GM23338 (cell line): ENCODE data around the gene ST14. TPM values are rescaled to one million over a fixed set of nuclear protein-coding genes. Genes with fewer than 3 reads are reported as not detected.
A peak's percentile ranks its signal among the peaks of the same experiment; 100 is the strongest.
"Not testable (repeated sequence)": the region's sequence is repeated elsewhere in the genome, so short reads cannot be mapped to it uniquely, and the experiment has no call there.

ENCODE experiments used
- ATAC-seq: fragments of 200-7000 bp; cut with Tn5 transposase; 3 replicates; pipeline ENCODE4 v1.9.1; 2020
- DNase-seq: peaks from one replicate; pipeline ENCODE4 v3.0.0-alpha.2; 2015; ENCODE audit warnings: low spot score
- H2AFZ ChIP-seq: fragments of 200-600 bp; sonication (generic); 2 replicates; pipeline ENCODE4 v1.8.0; 2016; ENCODE audit warnings: antibody characterized with exemption, mild to moderate bottlenecking, moderate library complexity
- H3F3A ChIP-seq: fragments of 200-600 bp; sonication (generic); replicated peaks from 2 replicates; pipeline ENCODE4 v1.8.0; 2017; ENCODE audit warnings: antibody characterized with exemption, mixed run types, low read depth
- H3K27ac ChIP-seq: fragments of 200-600 bp; sonication (generic); 2 replicates; pipeline ENCODE4 v1.6.1; 2016; ENCODE audit warnings: low read depth
- H3K27me3 ChIP-seq: fragments of 200-600 bp; sonication (generic); 2 replicates; pipeline ENCODE4 v1.8.0; 2016; ENCODE audit warnings: mild to moderate bottlenecking, mixed run types, moderate library complexity; ENCODE audit not compliant: insufficient read depth
- H3K36me3 ChIP-seq: fragments of 200-600 bp; sonication (generic); 2 replicates; pipeline ENCODE4 v1.8.0; 2016; ENCODE audit warnings: mild to moderate bottlenecking; ENCODE audit not compliant: insufficient read depth
- H3K4me1 ChIP-seq: fragments of 200-600 bp; sonication (generic); 2 replicates; pipeline ENCODE4 v1.8.0; 2016; ENCODE audit warnings: mild to moderate bottlenecking, moderate library complexity; ENCODE audit not compliant: insufficient read depth
- H3K4me2 ChIP-seq: fragments of 200-600 bp; sonication (generic); 2 replicates; pipeline ENCODE4 v1.7.1; 2017; ENCODE audit warnings: mixed run types
- H3K4me3 ChIP-seq: fragments of 200-600 bp; sonication (generic); 2 replicates; pipeline ENCODE4 v1.6.1; 2016; ENCODE audit warnings: mixed run types
- H3K79me2 ChIP-seq: fragments of 200-600 bp; sonication (generic); replicated peaks from 2 replicates; pipeline ENCODE4 v1.8.0; 2017; ENCODE audit warnings: mild to moderate bottlenecking; ENCODE audit not compliant: insufficient read depth
- H3K9me2 ChIP-seq: fragments of 200-600 bp; sonication (generic); 2 replicates; pipeline ENCODE4 v1.8.0; 2017; ENCODE audit not compliant: insufficient read depth
- H4K20me1 ChIP-seq: fragments of 200-600 bp; sonication (generic); replicated peaks from 2 replicates; pipeline ENCODE4 v1.8.0; 2017; ENCODE audit warnings: mild to moderate bottlenecking; ENCODE audit not compliant: insufficient read depth
- H3K27ac Mint-ChIP-seq: 2 replicates; pipeline ENCODE4 v1.8.0; 2020; ENCODE audit warnings: inconsistent platforms, mild to moderate bottlenecking, moderate library complexity, mixed read lengths
- H3K27me3 Mint-ChIP-seq: 3 replicates; pipeline ENCODE4 v1.8.0; 2022; ENCODE audit warnings: low read depth, mild to moderate bottlenecking, moderate library complexity, mixed read lengths, inconsistent platforms; ENCODE audit not compliant: insufficient read depth, poor library complexity
- H3K36me3 Mint-ChIP-seq: 3 replicates; pipeline ENCODE4 v1.8.0; 2021; ENCODE audit warnings: low read depth, mild to moderate bottlenecking, inconsistent platforms, moderate library complexity, mixed read lengths
- H3K4me1 Mint-ChIP-seq: 3 replicates; pipeline ENCODE4 v1.8.0; 2020; ENCODE audit warnings: mild to moderate bottlenecking, inconsistent platforms, mixed read lengths
- H3K4me3 Mint-ChIP-seq: 3 replicates; pipeline ENCODE4 v1.8.0; 2021; ENCODE audit warnings: moderate library complexity, mild to moderate bottlenecking, inconsistent platforms, mixed read lengths
- H3K9me3 Mint-ChIP-seq: 3 replicates; pipeline ENCODE4 v1.8.0; 2020; ENCODE audit warnings: moderate library complexity, mild to moderate bottlenecking, inconsistent platforms, mixed read lengths
- CREB1 ChIP-seq: fragments of 250-450 bp; sonication (Bioruptor Pico); IDR thresholded peaks from 2 replicates; pipeline ENCODE4 v1.5.0; 2020; ENCODE audit warnings: low read depth, mild to moderate bottlenecking, moderate library complexity
- EZH2 ChIP-seq: fragments of 200-600 bp; sonication (generic); IDR thresholded peaks from one replicate; pipeline ENCODE4 v1.8.0; 2017; ENCODE audit warnings: antibody characterized with exemption, mild to moderate bottlenecking, low read depth; ENCODE audit not compliant: unreplicated experiment
- EZH2phosphoT487 ChIP-seq: fragments of 200-600 bp; sonication (generic); IDR thresholded peaks from one replicate; pipeline ENCODE4 v1.8.1; 2018; ENCODE audit warnings: antibody characterized with exemption; ENCODE audit not compliant: unreplicated experiment
- JUNB ChIP-seq: IDR thresholded peaks from one replicate; pipeline ENCODE4 v1.6.1; 2016; ENCODE audit warnings: antibody characterized with exemption; ENCODE audit not compliant: unreplicated experiment
- NANOG ChIP-seq: IDR thresholded peaks from 2 replicates; pipeline ENCODE4 v1.6.1; 2016; ENCODE audit warnings: antibody characterized with exemption, borderline replicate concordance
- POLR2AphosphoS5 ChIP-seq: IDR thresholded peaks from 2 replicates; pipeline ENCODE4 v1.6.1; 2016; ENCODE audit warnings: antibody characterized with exemption, low read depth
- REST ChIP-seq: IDR thresholded peaks from one replicate; pipeline ENCODE4 v1.6.1; 2018; ENCODE audit warnings: antibody characterized with exemption; ENCODE audit not compliant: unreplicated experiment
- STAT1 ChIP-seq: IDR thresholded peaks from one replicate; pipeline ENCODE4 v1.6.1; 2016; ENCODE audit warnings: antibody characterized with exemption; ENCODE audit not compliant: unreplicated experiment
- ZNF114 ChIP-seq: fragments of 250-450 bp; sonication (Bioruptor Pico); IDR thresholded peaks from 2 replicates; pipeline ENCODE4 v1.5.0; 2020; ENCODE audit warnings: mild to moderate bottlenecking, moderate library complexity
- ZNF331 ChIP-seq: fragments of 250-450 bp; sonication (Bioruptor Pico); IDR thresholded peaks from 2 replicates; pipeline ENCODE4 v1.5.0; 2020; ENCODE audit warnings: low read depth, mild to moderate bottlenecking, moderate library complexity
- polyA plus RNA-seq: library from polyadenylated mRNA; unstranded; fragments of >200 nt; fragmentation: Nextera tagmentation; extraction: Ambion mirVana; gene quantifications from 2 replicates; pipeline ENCODE4 v1.2.1, GENCODE V29; 2016
- total RNA-seq: library from RNA; depleted of rRNA; stranded (reverse); fragments of >200 nt; shearing (Covaris generic); gene quantifications from 2 replicates; pipeline ENCODE4 v1.2.3, GENCODE V29; 2014
- TF ChIP-seq, protein P1 (sequence below): IDR thresholded peaks from 2 replicates; pipeline ENCODE4 v1.6.1; 2016; ENCODE audit warnings: antibody characterized with exemption
- TF ChIP-seq, protein P2 (sequence below), 2 experiments: fragments of 200-600 bp in 1 of 2; sonication (generic) in 1 of 2; conservative IDR thresholded peaks; 2 replicates each; pipeline versions ENCODE4 v1.5.1 to v1.6.1; 2016 to 2017; ENCODE audit warnings: antibody characterized with exemption in 2 of 2, low read depth in 2 of 2, mild to moderate bottlenecking in 2 of 2, moderate library complexity in 1 of 2

ST14 gene
- total and polyA plus RNA-seq, 2 experiments from 2014 or later, result 7.9 to 32.7 TPM

GRCh38 chr11:130249371-130249770 lies 89.8 kb downstream of the ST14 start (continued):
- TF ChIP-seq, protein P1, sequence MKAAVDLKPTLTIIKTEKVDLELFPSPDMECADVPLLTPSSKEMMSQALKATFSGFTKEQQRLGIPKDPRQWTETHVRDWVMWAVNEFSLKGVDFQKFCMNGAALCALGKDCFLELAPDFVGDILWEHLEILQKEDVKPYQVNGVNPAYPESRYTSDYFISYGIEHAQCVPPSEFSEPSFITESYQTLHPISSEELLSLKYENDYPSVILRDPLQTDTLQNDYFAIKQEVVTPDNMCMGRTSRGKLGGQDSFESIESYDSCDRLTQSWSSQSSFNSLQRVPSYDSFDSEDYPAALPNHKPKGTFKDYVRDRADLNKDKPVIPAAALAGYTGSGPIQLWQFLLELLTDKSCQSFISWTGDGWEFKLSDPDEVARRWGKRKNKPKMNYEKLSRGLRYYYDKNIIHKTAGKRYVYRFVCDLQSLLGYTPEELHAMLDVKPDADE, result no peak
- TF ChIP-seq CREB1 (CRISPR knock-in tag) (no peak), EZH2 (no peak), STAT1 (no peak), REST (no peak), JUNB (no peak), ZNF331 (no peak), POLR2AphosphoS5 (no peak), EZH2phosphoT487 (no peak), ZNF114 (CRISPR knock-in tag) (no peak), NANOG (no peak)
- TF ChIP-seq, protein P2, sequence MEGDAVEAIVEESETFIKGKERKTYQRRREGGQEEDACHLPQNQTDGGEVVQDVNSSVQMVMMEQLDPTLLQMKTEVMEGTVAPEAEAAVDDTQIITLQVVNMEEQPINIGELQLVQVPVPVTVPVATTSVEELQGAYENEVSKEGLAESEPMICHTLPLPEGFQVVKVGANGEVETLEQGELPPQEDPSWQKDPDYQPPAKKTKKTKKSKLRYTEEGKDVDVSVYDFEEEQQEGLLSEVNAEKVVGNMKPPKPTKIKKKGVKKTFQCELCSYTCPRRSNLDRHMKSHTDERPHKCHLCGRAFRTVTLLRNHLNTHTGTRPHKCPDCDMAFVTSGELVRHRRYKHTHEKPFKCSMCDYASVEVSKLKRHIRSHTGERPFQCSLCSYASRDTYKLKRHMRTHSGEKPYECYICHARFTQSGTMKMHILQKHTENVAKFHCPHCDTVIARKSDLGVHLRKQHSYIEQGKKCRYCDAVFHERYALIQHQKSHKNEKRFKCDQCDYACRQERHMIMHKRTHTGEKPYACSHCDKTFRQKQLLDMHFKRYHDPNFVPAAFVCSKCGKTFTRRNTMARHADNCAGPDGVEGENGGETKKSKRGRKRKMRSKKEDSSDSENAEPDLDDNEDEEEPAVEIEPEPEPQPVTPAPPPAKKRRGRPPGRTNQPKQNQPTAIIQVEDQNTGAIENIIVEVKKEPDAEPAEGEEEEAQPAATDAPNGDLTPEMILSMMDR (conservative IDR thresholded peaks at IDR 0.05; ENCODE audit: low read depth in 2 of 2), result no peak

GRCh38 chr11:130249929-130250328 lies 90.3 kb downstream of the ST14 start:
- H4K20me1 ChIP-seq, result peaks cover 31% of the 10 kb centered on the region
- peaks cover 27% of the 10 kb centered on the region for H3K4me1 ChIP-seq
- H3K4me3 ChIP-seq, H3K9me3 Mint-ChIP-seq, H3K27me3 Mint-ChIP-seq, H3K27ac Mint-ChIP-seq, H3K9me2 ChIP-seq, H3K4me3 Mint-ChIP-seq, H2AFZ ChIP-seq, H3K27me3 ChIP-seq, H3K36me3 ChIP-seq, H3F3A ChIP-seq: not testable (repeated sequence)
- peaks cover 92% of the 10 kb centered on the region for H3K79me2 ChIP-seq
- H3K4me2 ChIP-seq, result peak overlapping the region; percentile 53; the same call in 1 of the 2 replicates
- Mint-ChIP-seq H3K36me3 (peaks cover 25% of the 10 kb centered on the region), H3K4me1 (peaks cover 29% of the 10 kb centered on the region)
- peak overlapping the region; percentile 48; the same call in 1 of the 2 replicates for H3K27ac ChIP-seq
- peak; percentile 29 for DNase-seq
- peak; percentile 71 for ATAC-seq

- not testable (repeated sequence) for H3K27me3 Mint-ChIP-seq, H3K4me2 ChIP-seq, ATAC-seq, H3K27ac Mint-ChIP-seq, H3K27me3 ChIP-seq, H3K36me3 ChIP-seq, DNase-seq, H2AFZ ChIP-seq, H3F3A ChIP-seq, H3K9me3 Mint-ChIP-seq, H3K4me3 Mint-ChIP-seq, H3K4me3 ChIP-seq, H3K9me2 ChIP-seq
- Histone ChIP-seq H3K27ac (peak overlapping the region; percentile 28; the same call in 1 of the 2 replicates), H3K79me2 (peaks cover 98% of the 10 kb centered on the region), H4K20me1 (peaks cover 31% of the 10 kb centered on the region), H3K4me1 (peaks cover 27% of the 10 kb centered on the region)
- H3K4me1 Mint-ChIP-seq, result peaks cover 32% of the 10 kb centered on the region
- peaks cover 40% of the 10 kb centered on the region for H3K36me3 Mint-ChIP-seq
These were observed 92.2 kb downstream of the ST14 start for GRCh38 chr11:130251763-130252162.
